Liver (tissue), 9 donors: ENCODE measurements around the gene TRA2B. TPM values are rescaled to one million over a fixed set of nuclear protein-coding genes. Genes with fewer than 3 reads are reported as not detected.
A peak's percentile ranks its signal among the peaks of the same experiment; 100 is the strongest.

Experiments
- DNase-seq: peaks from one replicate; pipeline ENCODE4 v3.0.0-alpha.2; 2017; ENCODE audit warnings: low spot score
- H3K27ac ChIP-seq, 2 donors: one replicate each; pipeline ENCODE4 v1.7.0; 2013; ENCODE audit warnings: inconsistent platforms in 2 of 2, low read length in 2 of 2, control low read depth in 1 of 2, low read depth in 1 of 2, mild to moderate bottlenecking in 1 of 2
- H3K27me3 ChIP-seq, 4 donors: one replicate each; pipeline versions ENCODE4 v1.6.1 to v1.7.0; 2013; ENCODE audit warnings: low read length in 3 of 4, inconsistent platforms in 1 of 4, mild to moderate bottlenecking in 1 of 4, moderate library complexity in 1 of 4; ENCODE audit not compliant: control insufficient read depth in 4 of 4, insufficient read depth in 4 of 4
- H3K36me3 ChIP-seq, 4 donors: one replicate each; pipeline versions ENCODE4 v1.6.1 to v1.7.0; 2013; ENCODE audit warnings: low read length in 3 of 4, mild to moderate bottlenecking in 3 of 4, low read depth in 1 of 4, moderate library complexity in 1 of 4; ENCODE audit not compliant: control insufficient read depth in 4 of 4, insufficient read depth in 3 of 4
- H3K4me1 ChIP-seq, 4 donors: one replicate each; pipeline versions ENCODE4 v1.6.1 to v1.7.0; 2013; ENCODE audit warnings: low read length in 3 of 4, mild to moderate bottlenecking in 3 of 4, moderate library complexity in 1 of 4; ENCODE audit not compliant: control insufficient read depth in 4 of 4, insufficient read depth in 4 of 4
- H3K4me3 ChIP-seq, 3 donors: one replicate each; pipeline versions ENCODE4 v1.6.1 to v1.7.0; 2013; ENCODE audit warnings: low read length in 3 of 3, control low read depth in 1 of 3, low read depth in 1 of 3, mild to moderate bottlenecking in 1 of 3
- H3K9ac ChIP-seq, 2 donors: one replicate each; pipeline ENCODE4 v1.7.0; 2013; ENCODE audit warnings: low read length in 2 of 2, mild to moderate bottlenecking in 2 of 2, moderate library complexity in 2 of 2, control low read depth in 1 of 2, low read depth in 1 of 2
- H3K9me3 ChIP-seq, 4 donors: one replicate each; pipeline versions ENCODE4 v1.6.1 to v1.7.0; 2013; ENCODE audit warnings: low read length in 3 of 4; ENCODE audit not compliant: control insufficient read depth in 4 of 4
- ATF3 ChIP-seq: IDR thresholded peaks from 2 replicates; pipeline ENCODE4 v1.6.1; 2016; ENCODE audit warnings: antibody characterized with exemption
- CTCF ChIP-seq: fragments of 150-350 bp; IDR thresholded peaks from 2 replicates; pipeline ENCODE4 v1.5.1; 2017; ENCODE audit warnings: improper control_type of control experiment, low read depth, low read length; ENCODE audit not compliant: missing input control
- EGR1 ChIP-seq, 2 donors: IDR thresholded peaks; 2 replicates each; pipeline ENCODE4 v1.6.1; 2016 to 2018; ENCODE audit warnings: antibody characterized with exemption in 2 of 2, low read depth in 2 of 2
- FOXA1 ChIP-seq: IDR thresholded peaks from 2 replicates; pipeline ENCODE4 v1.6.1; 2016; ENCODE audit warnings: antibody characterized with exemption
- FOXA2 ChIP-seq: IDR thresholded peaks from 2 replicates; pipeline ENCODE4 v1.6.1; 2016; ENCODE audit warnings: antibody characterized with exemption
- GABPA ChIP-seq, 2 donors: IDR thresholded peaks in 1 of 2; conservative IDR thresholded peaks in 1 of 2; 2 replicates each; pipeline ENCODE4 v1.6.1; 2016; ENCODE audit warnings: antibody characterized with exemption in 2 of 2, mild to moderate bottlenecking in 1 of 2, moderate library complexity in 1 of 2
- HNF4A ChIP-seq, 2 donors: conservative IDR thresholded peaks; 2 replicates each; pipeline ENCODE4 v1.6.1; 2016; ENCODE audit warnings: antibody characterized with exemption in 2 of 2, mild to moderate bottlenecking in 2 of 2
- HNF4G ChIP-seq: IDR thresholded peaks from 2 replicates; pipeline ENCODE4 v1.6.1; 2016; ENCODE audit warnings: antibody characterized with exemption
- JUND ChIP-seq, 2 donors: IDR thresholded peaks; 2 replicates each; pipeline ENCODE4 v1.6.1; 2016; ENCODE audit warnings: antibody characterized with exemption in 2 of 2
- MAX ChIP-seq: IDR thresholded peaks from 2 replicates; pipeline ENCODE4 v1.6.1; 2016; ENCODE audit warnings: antibody characterized with exemption
- NR2F2 ChIP-seq: IDR thresholded peaks from 2 replicates; pipeline ENCODE4 v1.6.1; 2016; ENCODE audit warnings: antibody characterized with exemption
- RAD21 ChIP-seq, 2 donors: IDR thresholded peaks; 2 replicates each; pipeline ENCODE4 v1.6.1; 2016; ENCODE audit warnings: antibody characterized with exemption in 2 of 2, mild to moderate bottlenecking in 2 of 2
- RXRA ChIP-seq, 2 donors: IDR thresholded peaks; 2 replicates each; pipeline ENCODE4 v1.6.1; 2017 to 2018; ENCODE audit warnings: antibody characterized with exemption in 2 of 2, mild to moderate bottlenecking in 1 of 2
- SP1 ChIP-seq: IDR thresholded peaks from 2 replicates; pipeline ENCODE4 v1.6.1; 2018; ENCODE audit warnings: antibody characterized with exemption, mild to moderate bottlenecking
- TAF1 ChIP-seq: conservative IDR thresholded peaks from 2 replicates; pipeline ENCODE4 v1.6.1; 2016; ENCODE audit warnings: antibody characterized with exemption, mild to moderate bottlenecking
- WGBS: extraction: QIAGEN DNeasy Blood & Tissue Kit; methylation state at CpG from one replicate; pipeline ENCODE4 v1.1.7; 2013; 5-methylcytosine and 5-hydroxymethylcytosine counted together
- polyA plus RNA-seq, 2 donors: library from polyadenylated mRNA; stranded (reverse) in 1 of 2; unstranded in 1 of 2; fragments of 200-250 nt in 1 of 2; fragments of >200 nt in 1 of 2; fragmentation: Nextera tagmentation in 1 of 2; extraction: Ambion mirVana in 1 of 2; gene quantifications; one replicate each; pipeline versions ENCODE4 v1.2.1 to v1.2.3, GENCODE V29; 2013 to 2015
- total RNA-seq, 2 donors: library from RNA; depleted of rRNA; stranded (reverse); fragments of >200 nt; gene quantifications; one replicate each; pipeline ENCODE4 v1.2.3, GENCODE V29; 2014
- TF ChIP-seq, protein P1 (sequence below): IDR thresholded peaks from 2 replicates; pipeline ENCODE4 v1.6.1; 2016; ENCODE audit warnings: antibody characterized with exemption
- TF ChIP-seq, protein P2 (sequence below): IDR thresholded peaks from 2 replicates; pipeline ENCODE4 v1.6.1; 2016; ENCODE audit warnings: antibody characterized with exemption, mild to moderate bottlenecking
- donor health status: healthy.
- donor health status: healthy.
- donor health status: healthy.
- donor health status: healthy.
- donor health status: healthy.

The TRA2B gene
- total and polyA plus RNA-seq, 4 donors: 31.8 to 106 (median 70.4) TPM

DNA sequence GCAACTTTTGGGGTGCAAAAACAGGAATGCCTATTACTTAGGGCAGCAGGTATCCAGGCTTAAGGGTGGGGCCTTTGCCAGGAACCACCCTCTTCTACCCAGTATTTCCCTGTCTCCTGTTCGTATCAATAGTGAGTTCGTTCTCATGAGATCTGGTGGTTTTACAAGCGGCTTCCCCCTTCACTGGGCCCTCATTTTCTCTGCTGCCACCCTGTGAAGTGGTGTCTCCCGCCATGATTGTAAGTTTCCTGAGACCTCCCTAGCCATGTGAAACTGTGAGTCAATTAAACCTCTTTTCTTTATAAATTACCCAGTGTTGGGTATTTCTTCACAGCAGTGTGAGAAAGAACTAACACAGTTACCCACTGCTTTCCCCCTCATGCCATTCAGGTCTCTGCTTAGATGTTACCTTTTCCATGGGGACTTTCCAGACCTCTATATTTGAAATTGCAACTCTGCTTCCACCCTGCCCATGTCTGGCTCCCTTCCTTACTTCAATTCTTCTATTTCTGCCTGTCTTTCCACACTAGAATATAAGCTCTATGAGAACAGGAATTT lies 23.9 kb upstream of the TRA2B start:
- Histone ChIP-seq H3K9me3 (no peaks in the 10 kb centered on the region), H3K9ac (no peak overlapping the region), H3K27ac (no peak overlapping the region), H3K4me3 (no peak overlapping the region), H3K27me3 (no peaks in the 10 kb centered on the region), H3K4me1 (no peaks in the 10 kb centered on the region), H3K36me3 (no peaks in the 10 kb centered on the region)
- WGBS: 89% methylated on average over 4 of the region's 4 CpGs
- no peak for DNase-seq
- no peak for TF ChIP-seq FOXA2
- no peak for TF ChIP-seq FOXA1
- TF ChIP-seq, protein P1, sequence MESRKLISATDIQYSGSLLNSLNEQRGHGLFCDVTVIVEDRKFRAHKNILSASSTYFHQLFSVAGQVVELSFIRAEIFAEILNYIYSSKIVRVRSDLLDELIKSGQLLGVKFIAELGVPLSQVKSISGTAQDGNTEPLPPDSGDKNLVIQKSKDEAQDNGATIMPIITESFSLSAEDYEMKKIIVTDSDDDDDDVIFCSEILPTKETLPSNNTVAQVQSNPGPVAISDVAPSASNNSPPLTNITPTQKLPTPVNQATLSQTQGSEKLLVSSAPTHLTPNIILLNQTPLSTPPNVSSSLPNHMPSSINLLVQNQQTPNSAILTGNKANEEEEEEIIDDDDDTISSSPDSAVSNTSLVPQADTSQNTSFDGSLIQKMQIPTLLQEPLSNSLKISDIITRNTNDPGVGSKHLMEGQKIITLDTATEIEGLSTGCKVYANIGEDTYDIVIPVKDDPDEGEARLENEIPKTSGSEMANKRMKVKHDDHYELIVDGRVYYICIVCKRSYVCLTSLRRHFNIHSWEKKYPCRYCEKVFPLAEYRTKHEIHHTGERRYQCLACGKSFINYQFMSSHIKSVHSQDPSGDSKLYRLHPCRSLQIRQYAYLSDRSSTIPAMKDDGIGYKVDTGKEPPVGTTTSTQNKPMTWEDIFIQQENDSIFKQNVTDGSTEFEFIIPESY: no peak
- TF ChIP-seq RXRA (IDR thresholded peaks at IDR 0.05): no peak
- no peak for TF ChIP-seq TAF1
- TF ChIP-seq CTCF: no peak
- no peak for TF ChIP-seq RAD21 (IDR thresholded peaks at IDR 0.05)
- no peak for TF ChIP-seq EGR1 (IDR thresholded peaks at IDR 0.05; ENCODE audit: low read depth in 2 of 2)
- no peak for TF ChIP-seq GABPA (IDR thresholded peaks at IDR 0.05 in 1 of 2, conservative IDR thresholded peaks at IDR 0.05 in 1 of 2)
- no peak for TF ChIP-seq SP1
- no peak for TF ChIP-seq ATF3
- TF ChIP-seq, protein P2, sequence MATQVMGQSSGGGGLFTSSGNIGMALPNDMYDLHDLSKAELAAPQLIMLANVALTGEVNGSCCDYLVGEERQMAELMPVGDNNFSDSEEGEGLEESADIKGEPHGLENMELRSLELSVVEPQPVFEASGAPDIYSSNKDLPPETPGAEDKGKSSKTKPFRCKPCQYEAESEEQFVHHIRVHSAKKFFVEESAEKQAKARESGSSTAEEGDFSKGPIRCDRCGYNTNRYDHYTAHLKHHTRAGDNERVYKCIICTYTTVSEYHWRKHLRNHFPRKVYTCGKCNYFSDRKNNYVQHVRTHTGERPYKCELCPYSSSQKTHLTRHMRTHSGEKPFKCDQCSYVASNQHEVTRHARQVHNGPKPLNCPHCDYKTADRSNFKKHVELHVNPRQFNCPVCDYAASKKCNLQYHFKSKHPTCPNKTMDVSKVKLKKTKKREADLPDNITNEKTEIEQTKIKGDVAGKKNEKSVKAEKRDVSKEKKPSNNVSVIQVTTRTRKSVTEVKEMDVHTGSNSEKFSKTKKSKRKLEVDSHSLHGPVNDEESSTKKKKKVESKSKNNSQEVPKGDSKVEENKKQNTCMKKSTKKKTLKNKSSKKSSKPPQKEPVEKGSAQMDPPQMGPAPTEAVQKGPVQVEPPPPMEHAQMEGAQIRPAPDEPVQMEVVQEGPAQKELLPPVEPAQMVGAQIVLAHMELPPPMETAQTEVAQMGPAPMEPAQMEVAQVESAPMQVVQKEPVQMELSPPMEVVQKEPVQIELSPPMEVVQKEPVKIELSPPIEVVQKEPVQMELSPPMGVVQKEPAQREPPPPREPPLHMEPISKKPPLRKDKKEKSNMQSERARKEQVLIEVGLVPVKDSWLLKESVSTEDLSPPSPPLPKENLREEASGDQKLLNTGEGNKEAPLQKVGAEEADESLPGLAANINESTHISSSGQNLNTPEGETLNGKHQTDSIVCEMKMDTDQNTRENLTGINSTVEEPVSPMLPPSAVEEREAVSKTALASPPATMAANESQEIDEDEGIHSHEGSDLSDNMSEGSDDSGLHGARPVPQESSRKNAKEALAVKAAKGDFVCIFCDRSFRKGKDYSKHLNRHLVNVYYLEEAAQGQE: no peak
- TF ChIP-seq NR2F2: no peak
- TF ChIP-seq HNF4A (conservative IDR thresholded peaks at IDR 0.05): no peak

DNA sequence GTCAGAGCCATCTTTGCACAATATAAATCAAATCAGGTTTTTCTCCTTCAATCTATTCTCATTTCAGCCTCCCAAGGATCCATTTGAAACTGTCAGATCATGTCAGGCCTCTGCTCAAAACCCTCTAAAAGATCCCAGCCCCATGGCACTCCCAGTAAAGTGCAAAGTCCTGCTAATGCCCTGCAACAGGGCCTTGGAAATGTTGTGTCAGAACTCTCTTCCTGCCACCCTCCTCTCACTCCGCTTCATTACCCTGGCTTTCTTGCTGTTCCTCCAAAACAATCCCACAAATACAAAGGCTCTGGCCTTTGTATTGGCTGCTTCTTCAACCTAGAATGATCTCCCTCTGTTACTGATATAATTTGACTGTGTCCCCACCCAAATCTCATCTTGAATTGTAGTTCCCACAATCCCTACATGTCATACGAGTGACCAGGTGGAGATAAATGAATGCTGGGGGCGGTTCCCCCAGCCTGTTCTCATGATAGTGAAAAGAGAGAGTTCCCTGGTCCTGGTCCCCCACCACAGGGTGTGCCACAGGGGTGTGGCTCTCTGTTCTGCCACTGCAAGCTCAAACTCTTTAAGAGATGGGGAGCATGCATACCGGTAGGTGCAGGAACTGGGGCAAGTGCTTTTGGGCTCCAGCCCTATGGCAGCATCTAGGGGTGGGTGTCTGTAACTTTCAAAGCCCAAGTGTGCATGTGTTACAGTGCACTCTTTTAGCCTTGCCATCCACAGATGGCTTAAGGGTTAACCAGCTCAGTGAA lies 22.9 kb upstream of the TRA2B start:
- no peak for DNase-seq
- H3K27ac ChIP-seq: no peak overlapping the region
- H3K9me3 ChIP-seq: no peaks in the 10 kb centered on the region
- no peaks in the 10 kb centered on the region for H3K36me3 ChIP-seq
- TF ChIP-seq HNF4G (peak; percentile 76), HNF4A (conservative IDR thresholded peaks at IDR 0.05) (peak in 1 of 2 donors; percentile 81), MAX (no peak), SP1 (peak; percentile 64), FOXA1 (no peak), JUND (IDR thresholded peaks at IDR 0.05) (peak in 1 of 2 donors; percentile 50)
- TF ChIP-seq, protein P2: no peak
- no peak overlapping the region for H3K4me3 ChIP-seq
- H3K9ac ChIP-seq: no peak overlapping the region
- no peaks in the 10 kb centered on the region for H3K27me3 ChIP-seq
- no peaks in the 10 kb centered on the region for H3K4me1 ChIP-seq
- 83% methylated on average over 4 of the region's 4 CpGs for WGBS
